Measurements from ENCODE around the gene RNF208. TPM values are rescaled to one million over a fixed set of nuclear protein-coding genes. Genes with fewer than 3 reads are reported as not detected.

RNF208 gene
- polyA plus RNA-seq, 1 of the 3 experiments (the other 2 are of a cell fraction), result 2.7 TPM

GRCh38 chr9:137271696-137272076 lies 49.6 kb upstream of the RNF208 start:
- TF ChIP-seq USF1 (IDR thresholded peaks at IDR 0.05; ENCODE audit: borderline replicate concordance, low read depth) (no peak), PBX3 (IDR thresholded peaks at IDR 0.05) (no peak)

GRCh38 chr9:137270929-137271695 lies 49.1 kb upstream of the RNF208 start:
- ChIA-PET POLR2A (no interaction called here), CTCF (interaction anchor here (1.5 to 2.8 kb wide), 3 partner anchors 15 to 152 kb away, joined by 3 to 16 read pairs (median 6); partner anchors contain the start of genes EXD3 and NOXA1)
- no peak overlapping the region for H3K4me2 ChIP-seq
- DNase-seq, result no peak
- H3K4me3 ChIP-seq (ENCODE audit: low read depth in 2 of 2, low read length in 1 of 2), result no peak overlapping the region
- H3K27me3 ChIP-seq (ENCODE audit: insufficient read depth), result no peaks in the 10 kb centered on the region
- peaks cover 19 to 45% of the 10 kb centered on the region in 2 experiments for H3K36me3 ChIP-seq (replicated peaks in 1 of 2; ENCODE audit: control insufficient read depth in 1 of 2, insufficient read depth in 2 of 2, low read length in 1 of 2)
- H3K27ac ChIP-seq (ENCODE audit: low read depth in 2 of 2, low read length in 1 of 2), result no peak overlapping the region
- H3K79me2 ChIP-seq (ENCODE audit: insufficient read depth), result no peaks in the 10 kb centered on the region
- no peak for TF ChIP-seq RXRA (IDR thresholded peaks at IDR 0.05; ENCODE audit: borderline replicate concordance, low read depth)
- no peak for TF ChIP-seq GATA2 (CRISPR knock-in tag; IDR thresholded peaks at IDR 0.05)
- no peak for TF ChIP-seq TAF1 (IDR thresholded peaks at IDR 0.05; ENCODE audit: borderline replicate concordance, low read depth, low read length)
- no peak for TF ChIP-seq MAX (IDR thresholded peaks at IDR 0.05; ENCODE audit: low read depth)
- 96% methylated on average over 22 of the region's 32 CpGs for WGBS (ENCODE audit: low lambda C conversion rate)
- peaks cover 8% of the 10 kb centered on the region for H3F3A ChIP-seq (replicated peaks; ENCODE audit: insufficient read depth)
- no peak overlapping the region for H2AFZ ChIP-seq (ENCODE audit: low read depth)
- 0 out of 2 replicates have a peak, but pooled peaks cover 3% of the 10 kb centered on the region for H4K20me1 ChIP-seq (ENCODE audit: insufficient read depth)
- no peaks in the 10 kb centered on the region for H3K9me2 ChIP-seq
- H3K4me1 ChIP-seq (ENCODE audit: control insufficient read depth in 1 of 2, insufficient read depth in 2 of 2, low read depth in 1 of 2, low read length in 1 of 2), result no peaks in the 10 kb centered on the region; a peak in 1 of 4 replicates
- no peaks in the 10 kb centered on the region for H3K9me3 ChIP-seq
- no peak overlapping the region for H3K9ac ChIP-seq

More at GRCh38 chr9:137271696-137272076, 49.6 kb upstream of the RNF208 start:
- Histone ChIP-seq H3K9me2 (no peaks in the 10 kb centered on the region), H2AFZ (ENCODE audit: low read depth) (no peak overlapping the region), H3K9me3 (no peaks in the 10 kb centered on the region), H3K27me3 (ENCODE audit: insufficient read depth) (no peaks in the 10 kb centered on the region), H3K9ac (no peak overlapping the region), H3K4me2 (no peak overlapping the region), H3K79me2 (ENCODE audit: insufficient read depth) (no peaks in the 10 kb centered on the region), H3K4me3 (ENCODE audit: low read depth in 2 of 2, low read length in 1 of 2) (no peak overlapping the region), H3K27ac (ENCODE audit: low read depth in 2 of 2, low read length in 1 of 2) (no peak overlapping the region), H3K36me3 (replicated peaks in 1 of 2; ENCODE audit: control insufficient read depth in 1 of 2, insufficient read depth in 2 of 2, low read length in 1 of 2) (peaks cover 19 to 41% of the 10 kb centered on the region in 2 experiments), H3F3A (replicated peaks; ENCODE audit: insufficient read depth) (peaks cover 8% of the 10 kb centered on the region), H3K4me1 (ENCODE audit: control insufficient read depth in 1 of 2, insufficient read depth in 2 of 2, low read depth in 1 of 2, low read length in 1 of 2) (no peaks in the 10 kb centered on the region; a peak in 2 of 4 replicates), H4K20me1 (ENCODE audit: insufficient read depth) (0 out of 2 replicates have a peak, but pooled peaks cover 3% of the 10 kb centered on the region)
- ChIA-PET CTCF (interaction anchor here (1.5 to 2.8 kb wide), 3 partner anchors 14 to 151 kb away, joined by 3 to 16 read pairs (median 6); partner anchors contain the start of genes EXD3 and NOXA1), POLR2A (no interaction called here)
- WGBS (ENCODE audit: low lambda C conversion rate), result 71% methylated on average over 3 of the region's 3 CpGs
- no peak for DNase-seq

Measured in SK-N-SH (cell line).